Hepatocyte (in vitro differentiated cells): ENCODE data around the gene STIM2. TPM values are rescaled to one million over a fixed set of nuclear protein-coding genes. Genes with fewer than 3 reads are reported as not detected.

ENCODE experiments used
- DNase-seq: peaks from one replicate; pipeline ENCODE4 v3.0.0-alpha.2; 2016; ENCODE audit warnings: low spot score
- H2AFZ ChIP-seq: fragments of 200-600 bp; sonication (generic); 2 replicates; pipeline ENCODE4 v1.6.0; 2016; ENCODE audit warnings: antibody characterized with exemption, mild to moderate bottlenecking
- H3K27ac ChIP-seq: fragments of 200-600 bp; sonication (generic); 2 replicates; pipeline ENCODE4 v1.5.1; 2016; ENCODE audit warnings: mild to moderate bottlenecking
- H3K27me3 ChIP-seq: fragments of 200-600 bp; sonication (generic); 2 replicates; pipeline ENCODE4 v1.6.1; 2016
- H3K36me3 ChIP-seq: fragments of 200-600 bp; sonication (generic); replicated peaks from 2 replicates; pipeline ENCODE4 v1.5.1; 2016; ENCODE audit warnings: low read depth; ENCODE audit not compliant: insufficient read depth
- H3K4me1 ChIP-seq: fragments of 200-600 bp; sonication (generic); 2 replicates; pipeline ENCODE4 v1.5.1; 2016; ENCODE audit warnings: mild to moderate bottlenecking, moderate library complexity; ENCODE audit not compliant: insufficient read depth
- H3K4me2 ChIP-seq: fragments of 200-600 bp; sonication (generic); 2 replicates; pipeline ENCODE4 v1.6.0; 2016
- H3K4me3 ChIP-seq: fragments of 200-600 bp; sonication (generic); 2 replicates; pipeline ENCODE4 v1.5.1; 2016; ENCODE audit warnings: mild to moderate bottlenecking
- H3K79me2 ChIP-seq: fragments of 200-600 bp; sonication (generic); 2 replicates; pipeline ENCODE4 v1.6.0; 2017; ENCODE audit warnings: mild to moderate bottlenecking
- H3K9me2 ChIP-seq: fragments of 200-600 bp; sonication (generic); replicated peaks from 2 replicates; pipeline ENCODE4 v1.6.0; 2017; ENCODE audit warnings: mild to moderate bottlenecking; ENCODE audit not compliant: insufficient read depth
- H3K9me3 ChIP-seq: fragments of 200-600 bp; sonication (generic); 2 replicates; pipeline ENCODE4 v1.5.1; 2016; ENCODE audit warnings: low read depth, mild to moderate bottlenecking
- H4K20me1 ChIP-seq: fragments of 200-600 bp; sonication (generic); 2 replicates; pipeline ENCODE4 v1.6.0; 2016; ENCODE audit warnings: mild to moderate bottlenecking; ENCODE audit not compliant: insufficient read depth, poor library complexity, severe bottlenecking
- EZH2 ChIP-seq: fragments of 200-600 bp; sonication (generic); IDR thresholded peaks from 2 replicates; pipeline ENCODE4 v1.6.1; 2016; ENCODE audit warnings: antibody characterized with exemption, mild to moderate bottlenecking, borderline replicate concordance
- EZH2phosphoT487 ChIP-seq: fragments of 200-600 bp; sonication (generic); IDR thresholded peaks from one replicate; pipeline ENCODE4 v1.6.1; 2018; ENCODE audit warnings: antibody characterized with exemption, mild to moderate bottlenecking, low read depth, moderate library complexity; ENCODE audit not compliant: unreplicated experiment, severe bottlenecking
- WGBS: methylation state at CpG from one replicate; pipeline ENCODE4 v1.1.6; 2016; ENCODE audit warnings: low lambda C conversion rate; ENCODE audit errors: missing lambda C conversion rate; 5-methylcytosine and 5-hydroxymethylcytosine counted together
- polyA plus RNA-seq: library from polyadenylated mRNA; unstranded; fragments of >200 nt; fragmentation: Nextera tagmentation; extraction: Ambion mirVana; gene quantifications from 2 replicates; pipeline ENCODE4 v1.2.1, GENCODE V29; 2016
- total RNA-seq: library from RNA; depleted of rRNA; stranded (reverse); fragments of >200 nt; gene quantifications from 2 replicates; pipeline ENCODE4 v1.2.3, GENCODE V29; 2014
- TF ChIP-seq, protein P1 (sequence below): fragments of 200-600 bp; sonication (generic); IDR thresholded peaks from 2 replicates; pipeline ENCODE4 v1.5.1; 2016; ENCODE audit warnings: antibody characterized with exemption, mild to moderate bottlenecking; ENCODE audit not compliant: poor library complexity

The STIM2 gene
- total and polyA plus RNA-seq, 2 experiments from 2014 or later, result 13.2 to 17.0 TPM

- H3K9me3 ChIP-seq, result no peaks in the 10 kb centered on the region
- H3K36me3 ChIP-seq, result no peaks in the 10 kb centered on the region
- no peak for TF ChIP-seq EZH2
- TF ChIP-seq, protein P1, sequence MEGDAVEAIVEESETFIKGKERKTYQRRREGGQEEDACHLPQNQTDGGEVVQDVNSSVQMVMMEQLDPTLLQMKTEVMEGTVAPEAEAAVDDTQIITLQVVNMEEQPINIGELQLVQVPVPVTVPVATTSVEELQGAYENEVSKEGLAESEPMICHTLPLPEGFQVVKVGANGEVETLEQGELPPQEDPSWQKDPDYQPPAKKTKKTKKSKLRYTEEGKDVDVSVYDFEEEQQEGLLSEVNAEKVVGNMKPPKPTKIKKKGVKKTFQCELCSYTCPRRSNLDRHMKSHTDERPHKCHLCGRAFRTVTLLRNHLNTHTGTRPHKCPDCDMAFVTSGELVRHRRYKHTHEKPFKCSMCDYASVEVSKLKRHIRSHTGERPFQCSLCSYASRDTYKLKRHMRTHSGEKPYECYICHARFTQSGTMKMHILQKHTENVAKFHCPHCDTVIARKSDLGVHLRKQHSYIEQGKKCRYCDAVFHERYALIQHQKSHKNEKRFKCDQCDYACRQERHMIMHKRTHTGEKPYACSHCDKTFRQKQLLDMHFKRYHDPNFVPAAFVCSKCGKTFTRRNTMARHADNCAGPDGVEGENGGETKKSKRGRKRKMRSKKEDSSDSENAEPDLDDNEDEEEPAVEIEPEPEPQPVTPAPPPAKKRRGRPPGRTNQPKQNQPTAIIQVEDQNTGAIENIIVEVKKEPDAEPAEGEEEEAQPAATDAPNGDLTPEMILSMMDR, result no peak
- no peak for TF ChIP-seq EZH2phosphoT487
- H3K79me2 ChIP-seq, result no peaks in the 10 kb centered on the region
- no peak for DNase-seq
- H3K9me2 ChIP-seq, result no peaks in the 10 kb centered on the region
- WGBS, result 91% methylated on average over 3 of the region's 3 CpGs
- no peak overlapping the region for H3K27ac ChIP-seq
- H4K20me1 ChIP-seq, result no peaks in the 10 kb centered on the region
- H3K27me3 ChIP-seq, result no peaks in the 10 kb centered on the region
- H3K4me2 ChIP-seq, result no peak overlapping the region
- H2AFZ ChIP-seq, result no peak overlapping the region
- peaks cover 5% of the 10 kb centered on the region for H3K4me1 ChIP-seq
- H3K4me3 ChIP-seq, result no peak overlapping the region
These were observed 150.8 kb downstream of the STIM2 start for GRCh38 chr4:27011401-27011800.

- H3K4me3 ChIP-seq, result no peak overlapping the region
- no peaks in the 10 kb centered on the region for H3K9me3 ChIP-seq
- no peaks in the 10 kb centered on the region for H3K79me2 ChIP-seq
- H4K20me1 ChIP-seq, result no peaks in the 10 kb centered on the region
- no peak for DNase-seq
- H3K36me3 ChIP-seq, result no peaks in the 10 kb centered on the region
- H3K4me2 ChIP-seq, result no peak overlapping the region
- no peaks in the 10 kb centered on the region for H3K9me2 ChIP-seq
- H3K4me1 ChIP-seq, result no peaks in the 10 kb centered on the region
- TF ChIP-seq, protein P1, result no peak
- no peak for TF ChIP-seq EZH2phosphoT487
- no peak for TF ChIP-seq EZH2
- no peak overlapping the region for H3K27ac ChIP-seq
- H2AFZ ChIP-seq, result no peak overlapping the region
- 98% methylated on average over 4 of the region's 4 CpGs for WGBS
- no peaks in the 10 kb centered on the region for H3K27me3 ChIP-seq
These were observed 152.4 kb downstream of the STIM2 start for GRCh38 chr4:27013012-27013411.

DNA sequence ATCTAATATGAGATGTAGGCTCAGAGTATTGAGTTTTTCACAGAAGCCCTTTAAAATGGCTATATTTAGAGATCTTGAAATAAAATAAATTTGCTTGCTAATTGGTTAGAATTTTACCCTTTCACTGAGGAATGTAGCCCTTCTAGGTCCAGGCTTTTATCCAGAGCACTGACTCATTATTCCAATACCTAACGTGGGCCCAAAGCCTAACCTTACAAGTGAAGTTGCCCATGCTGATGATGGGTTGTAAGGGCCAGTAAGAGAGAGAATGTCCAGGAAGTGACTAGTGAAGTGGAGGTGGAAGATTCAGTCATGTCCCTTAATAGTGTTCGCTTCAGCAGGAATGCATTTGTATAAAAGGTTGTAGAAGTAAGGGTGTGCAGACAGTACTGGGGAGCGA lies 155.9 kb downstream of the STIM2 start:
- Histone ChIP-seq H4K20me1 (no peaks in the 10 kb centered on the region), H3K79me2 (no peaks in the 10 kb centered on the region), H3K27me3 (no peaks in the 10 kb centered on the region), H3K36me3 (no peaks in the 10 kb centered on the region), H3K27ac (no peak overlapping the region), H3K4me1 (no peaks in the 10 kb centered on the region), H3K4me2 (no peak overlapping the region), H3K9me2 (no peaks in the 10 kb centered on the region), H3K9me3 (no peaks in the 10 kb centered on the region), H2AFZ (no peak overlapping the region), H3K4me3 (no peak overlapping the region)
- WGBS, result 84% methylated on average over 3 of the region's 3 CpGs
- TF ChIP-seq EZH2 (no peak), EZH2phosphoT487 (no peak)
- TF ChIP-seq, protein P1, result no peak
- DNase-seq, result no peak

DNA sequence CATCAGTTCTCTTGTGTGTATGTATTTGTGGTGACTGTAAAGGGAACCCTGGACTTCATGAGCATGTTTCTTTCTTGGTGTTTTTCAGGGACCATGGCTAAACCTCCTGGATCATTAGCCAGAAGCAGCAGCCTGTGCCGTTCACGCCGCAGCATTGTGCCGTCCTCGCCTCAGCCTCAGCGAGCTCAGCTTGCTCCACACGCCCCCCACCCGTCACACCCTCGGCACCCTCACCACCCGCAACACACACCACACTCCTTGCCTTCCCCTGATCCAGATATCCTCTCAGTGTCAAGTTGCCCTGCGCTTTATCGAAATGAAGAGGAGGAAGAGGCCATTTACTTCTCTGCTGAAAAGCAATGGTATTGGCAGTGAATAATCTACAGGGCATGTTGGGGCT lies 157.0 kb downstream of the STIM2 start:
- TF ChIP-seq EZH2, result no peak
- no peak for TF ChIP-seq EZH2phosphoT487
- TF ChIP-seq, protein P1, result no peak
- H3K9me3 ChIP-seq, result no peaks in the 10 kb centered on the region
- H2AFZ ChIP-seq, result no peak overlapping the region
- H3K27ac ChIP-seq, result no peak overlapping the region
- no peaks in the 10 kb centered on the region for H3K27me3 ChIP-seq
- no peak overlapping the region for H3K4me2 ChIP-seq
- no peaks in the 10 kb centered on the region for H3K79me2 ChIP-seq
- H3K36me3 ChIP-seq, result no peaks in the 10 kb centered on the region
- 98% methylated on average over 12 of the region's 12 CpGs for WGBS
- H3K4me1 ChIP-seq, result no peaks in the 10 kb centered on the region
- no peak overlapping the region for H3K4me3 ChIP-seq
- DNase-seq, result no peak
- H4K20me1 ChIP-seq, result no peaks in the 10 kb centered on the region
- H3K9me2 ChIP-seq, result no peaks in the 10 kb centered on the region
